CD14-positive monocyte (primary cell): ENCODE measurements around the gene HDAC4. TPM values are rescaled to one million over a fixed set of nuclear protein-coding genes. Genes with fewer than 3 reads are reported as not detected.
A peak's percentile ranks its signal among the peaks of the same experiment; 100 is the strongest.

ENCODE experiments used
- DNase-seq, 3 donors: peaks; one replicate each; pipeline ENCODE4 v3.0.0-alpha.2; 2011 to 2022
- H2AFZ ChIP-seq: 2 replicates; pipeline ENCODE4 v1.6.0; 2012; ENCODE audit warnings: mild to moderate bottlenecking, low read depth, low read length, inconsistent platforms; ENCODE audit not compliant: insufficient read depth, poor library complexity, severe bottlenecking
- H3K27ac ChIP-seq, 2 donors: 1 replicate in 1 of 2; 2 replicates in 1 of 2; pipeline ENCODE4 v1.5.1; 2012 to 2013; ENCODE audit warnings: low read length in 2 of 2, control low read depth in 1 of 2, inconsistent platforms in 1 of 2, low read depth in 1 of 2, mild to moderate bottlenecking in 1 of 2
- H3K27me3 ChIP-seq, 2 donors: one replicate each; pipeline versions ENCODE4 v1.6.0 to v1.6.1; 2011 to 2013; ENCODE audit warnings: low read length in 2 of 2; ENCODE audit not compliant: control insufficient read depth in 2 of 2, insufficient read depth in 2 of 2
- H3K36me3 ChIP-seq, 2 donors: replicated peaks in 1 of 2; 1 replicate in 1 of 2; 2 replicates in 1 of 2; pipeline versions ENCODE4 v1.5.1 to v1.6.1; 2012 to 2013; ENCODE audit warnings: low read length in 2 of 2, control low read depth in 1 of 2, inconsistent platforms in 1 of 2, mild to moderate bottlenecking in 1 of 2; ENCODE audit not compliant: insufficient read depth in 2 of 2, control insufficient read depth in 1 of 2
- H3K4me1 ChIP-seq, 2 donors: 1 replicate in 1 of 2; 2 replicates in 1 of 2; pipeline versions ENCODE4 v1.5.1 to v1.6.1; 2012 to 2013; ENCODE audit warnings: low read length in 2 of 2, control low read depth in 1 of 2, inconsistent platforms in 1 of 2, mild to moderate bottlenecking in 1 of 2, moderate library complexity in 1 of 2; ENCODE audit not compliant: insufficient read depth in 2 of 2, control insufficient read depth in 1 of 2
- H3K4me2 ChIP-seq: replicated peaks from 2 replicates; pipeline ENCODE3; 2012; ENCODE audit warnings: low read length, moderate library complexity, mild to moderate bottlenecking; ENCODE audit not compliant: poor library complexity, severe bottlenecking; ENCODE audit errors: extremely low read depth
- H3K4me3 ChIP-seq, 3 experiments: fragments of 200-600 bp in 1 of 3; sonication (generic) in 1 of 3; replicated peaks in 1 of 3; 1 replicate in 2 of 3; 2 replicates in 1 of 3; pipeline ENCODE4 v1.5.1; 2011 to 2013; ENCODE audit warnings: low read length in 3 of 3, mild to moderate bottlenecking in 3 of 3, control low read depth in 2 of 3, low read depth in 2 of 3, inconsistent platforms in 1 of 3, moderate library complexity in 1 of 3
- H3K79me2 ChIP-seq: 2 replicates; pipeline ENCODE4 v1.6.0; 2012; ENCODE audit warnings: mild to moderate bottlenecking, control low read depth, inconsistent platforms, low read length, moderate library complexity; ENCODE audit not compliant: insufficient read depth
- H3K9ac ChIP-seq: 2 replicates; pipeline ENCODE4 v1.6.0; 2017; ENCODE audit warnings: low read length, mild to moderate bottlenecking; ENCODE audit not compliant: insufficient read depth, poor library complexity, severe bottlenecking
- H3K9me3 ChIP-seq, 2 donors: replicated peaks in 1 of 2; 1 replicate in 1 of 2; 2 replicates in 1 of 2; pipeline versions ENCODE4 v1.5.1 to v1.6.1; 2012 to 2013; ENCODE audit warnings: low read length in 2 of 2, control low read depth in 1 of 2; ENCODE audit not compliant: control insufficient read depth in 1 of 2, insufficient read depth in 1 of 2
- H4K20me1 ChIP-seq: 2 replicates; pipeline ENCODE4 v1.6.0; 2012; ENCODE audit warnings: mild to moderate bottlenecking, low read length, control low read depth, moderate library complexity; ENCODE audit not compliant: insufficient read depth
- H3K27ac Mint-ChIP-seq, 7 donors: one replicate each; pipeline ENCODE4 v1.8.0; 2020; ENCODE audit warnings: mild to moderate bottlenecking in 7 of 7, mixed read lengths in 7 of 7, moderate library complexity in 6 of 7, inconsistent platforms in 2 of 7
- H3K27me3 Mint-ChIP-seq, 3 donors: one replicate each; pipeline ENCODE4 v1.8.0; 2021 to 2022; ENCODE audit warnings: low read depth in 3 of 3, mild to moderate bottlenecking in 3 of 3, mixed read lengths in 3 of 3, moderate library complexity in 3 of 3, inconsistent platforms in 1 of 3
- H3K36me3 Mint-ChIP-seq, 2 donors: one replicate each; pipeline ENCODE4 v1.8.0; 2020; ENCODE audit warnings: mixed read lengths in 2 of 2, inconsistent platforms in 1 of 2, mild to moderate bottlenecking in 1 of 2
- H3K4me1 Mint-ChIP-seq: one replicate; pipeline ENCODE4 v1.8.0; 2020; ENCODE audit warnings: mild to moderate bottlenecking, mixed read lengths
- H3K4me3 Mint-ChIP-seq, 2 donors: one replicate each; pipeline ENCODE4 v1.8.0; 2020; ENCODE audit warnings: mild to moderate bottlenecking in 2 of 2, mixed read lengths in 2 of 2, moderate library complexity in 1 of 2
- H3K9me3 Mint-ChIP-seq, 7 donors: one replicate each; pipeline ENCODE4 v1.8.0; 2020 to 2022; ENCODE audit warnings: mixed read lengths in 7 of 7, mild to moderate bottlenecking in 6 of 7, moderate library complexity in 6 of 7, inconsistent platforms in 2 of 7
- WGBS: methylation state at CpG from one replicate; pipeline ENCODE4 v1.1.5; 2013; ENCODE audit warnings: missing lambda C conversion rate; ENCODE audit not compliant: insufficient coverage; 5-methylcytosine and 5-hydroxymethylcytosine counted together
- intact Hi-C, 2 donors: fragments of 100-400 bp; cut with micrococcal nuclease; formaldehyde crosslinking; loops; one replicate each; pipeline versions ENCODE4 v1.15.0 to v1.15.1; 2023
- polyA plus RNA-seq, 3 donors: library from polyadenylated mRNA; depleted of rRNA in 1 of 3; unstranded in 2 of 3; stranded (reverse) in 1 of 3; fragments of 300-500 nt in 2 of 3; fragments of >200 nt in 1 of 3; fragmentation: Illumina TruSeq in 2 of 3; gene quantifications; 1 replicate in 2 of 3; 2 replicates in 1 of 3; pipeline ENCODE4 v1.2.3, GENCODE V29; 2012 to 2021
- TF ChIP-seq, protein P1 (sequence below): fragments of 200-600 bp; IDR thresholded peaks from one replicate; pipeline ENCODE4 v1.8.0; 2022; ENCODE audit warnings: antibody characterized with exemption, mild to moderate bottlenecking

Gene HDAC4
- polyA plus RNA-seq, 3 donors: 3.3 to 23.0 (median 4.5) TPM

DNA sequence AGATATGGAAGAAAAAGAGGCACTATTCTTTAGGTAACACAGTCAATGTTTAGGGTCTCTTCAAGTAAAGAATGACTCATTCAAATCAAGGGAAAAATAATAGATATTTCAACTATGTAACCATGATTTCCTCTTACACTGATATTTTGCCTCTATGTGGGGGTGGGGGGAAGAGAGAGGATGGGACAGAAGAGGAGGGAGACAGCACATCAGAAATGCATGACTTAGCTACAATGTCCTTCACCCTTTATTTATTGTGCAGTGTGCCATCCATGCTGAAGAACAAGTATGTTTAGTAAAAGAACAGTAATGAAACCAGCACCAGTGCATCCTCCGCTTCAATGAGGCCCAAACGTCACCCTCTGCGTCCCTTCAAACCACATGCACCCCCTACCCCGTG is 204.8 kb downstream of the HDAC4 start:
- H3K27ac Mint-ChIP-seq: peak overlapping the region in 4 of 7 donors; percentile 17 to 83 (median 68)

DNA sequence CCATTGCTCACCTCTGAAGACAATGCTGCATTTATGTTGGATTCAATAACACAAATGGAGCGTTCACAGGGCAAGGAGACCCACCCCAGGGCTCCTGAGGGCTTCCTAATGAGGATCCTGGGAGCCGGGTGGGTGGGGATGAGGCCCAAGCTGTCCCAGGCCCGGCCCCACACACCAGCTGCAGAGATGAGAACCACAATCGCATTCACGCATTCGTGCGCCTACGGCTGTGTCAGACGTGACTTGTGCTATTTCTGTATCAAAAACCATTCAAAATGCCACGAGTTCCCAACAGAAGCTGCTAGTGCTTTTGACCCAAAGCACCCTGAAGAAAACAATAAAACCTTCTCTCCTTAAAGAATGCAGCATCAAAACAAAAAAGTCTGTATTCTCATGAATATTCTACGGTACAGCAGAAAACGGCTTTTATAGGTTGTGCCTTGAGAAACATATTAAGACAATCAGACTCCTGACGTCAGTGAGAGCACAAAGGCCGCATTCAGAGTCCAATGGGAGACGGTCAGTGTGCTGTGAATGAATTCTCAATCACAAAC is 205.4 kb downstream of the HDAC4 start:
- H3K4me3 ChIP-seq: no peak overlapping the region
- H3K36me3 ChIP-seq: peaks cover 39 to 85% of the 10 kb centered on the region in 2 donors
- intact Hi-C loops: no loop called here
- Mint-ChIP-seq H3K27me3 (peaks cover 0 to 3% (median 0%) of the 10 kb centered on the region in 3 donors), H3K36me3 (peaks cover 62 to 85% of the 10 kb centered on the region in 2 donors), H3K4me3 (no peak overlapping the region), H3K9me3 (peaks cover 0 to 3% (median 0%) of the 10 kb centered on the region in 7 donors), H3K27ac (peak overlapping the region in 2 of 7 donors; percentile 17 to 49), H3K4me1 (peaks cover 12% of the 10 kb centered on the region)
- TF ChIP-seq, protein P1, sequence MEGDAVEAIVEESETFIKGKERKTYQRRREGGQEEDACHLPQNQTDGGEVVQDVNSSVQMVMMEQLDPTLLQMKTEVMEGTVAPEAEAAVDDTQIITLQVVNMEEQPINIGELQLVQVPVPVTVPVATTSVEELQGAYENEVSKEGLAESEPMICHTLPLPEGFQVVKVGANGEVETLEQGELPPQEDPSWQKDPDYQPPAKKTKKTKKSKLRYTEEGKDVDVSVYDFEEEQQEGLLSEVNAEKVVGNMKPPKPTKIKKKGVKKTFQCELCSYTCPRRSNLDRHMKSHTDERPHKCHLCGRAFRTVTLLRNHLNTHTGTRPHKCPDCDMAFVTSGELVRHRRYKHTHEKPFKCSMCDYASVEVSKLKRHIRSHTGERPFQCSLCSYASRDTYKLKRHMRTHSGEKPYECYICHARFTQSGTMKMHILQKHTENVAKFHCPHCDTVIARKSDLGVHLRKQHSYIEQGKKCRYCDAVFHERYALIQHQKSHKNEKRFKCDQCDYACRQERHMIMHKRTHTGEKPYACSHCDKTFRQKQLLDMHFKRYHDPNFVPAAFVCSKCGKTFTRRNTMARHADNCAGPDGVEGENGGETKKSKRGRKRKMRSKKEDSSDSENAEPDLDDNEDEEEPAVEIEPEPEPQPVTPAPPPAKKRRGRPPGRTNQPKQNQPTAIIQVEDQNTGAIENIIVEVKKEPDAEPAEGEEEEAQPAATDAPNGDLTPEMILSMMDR: no peak
- H3K79me2 ChIP-seq: peaks cover 100% of the 10 kb centered on the region
- no peak overlapping the region for H2AFZ ChIP-seq
- no peaks in the 10 kb centered on the region for H3K9me3 ChIP-seq
- WGBS: 87% methylated on average over 12 of the region's 15 CpGs
- H3K9ac ChIP-seq: no peak overlapping the region
- DNase-seq: no peak
- H3K4me2 ChIP-seq: no peak overlapping the region
- H3K27ac ChIP-seq: peak overlapping the region in 1 of 2 donors; percentile 55
- no peaks in the 10 kb centered on the region for H3K27me3 ChIP-seq
- peaks cover 5 to 7% of the 10 kb centered on the region in 2 donors for H3K4me1 ChIP-seq
- peaks cover 70% of the 10 kb centered on the region for H4K20me1 ChIP-seq

More for the DNA sequence above, 204.8 kb downstream of the HDAC4 start:
- Histone ChIP-seq H2AFZ (no peak overlapping the region), H3K79me2 (peaks cover 100% of the 10 kb centered on the region), H3K4me3 (no peak overlapping the region), H3K27me3 (no peaks in the 10 kb centered on the region), H3K4me2 (no peak overlapping the region), H3K27ac (peak overlapping the region in 1 of 2 donors; percentile 55), H4K20me1 (peaks cover 70% of the 10 kb centered on the region), H3K4me1 (peaks cover 5 to 7% of the 10 kb centered on the region in 2 donors), H3K36me3 (peaks cover 36 to 85% of the 10 kb centered on the region in 2 donors), H3K9ac (no peak overlapping the region), H3K9me3 (no peaks in the 10 kb centered on the region)
- WGBS: no CpG with 5 or more reads among the region's 4 CpGs
- peaks cover 0 to 3% (median 0%) of the 10 kb centered on the region in 3 donors for H3K27me3 Mint-ChIP-seq
- no peak for DNase-seq
- peaks cover 59 to 85% of the 10 kb centered on the region in 2 donors for H3K36me3 Mint-ChIP-seq
- H3K4me3 Mint-ChIP-seq: no peak overlapping the region
- H3K4me1 Mint-ChIP-seq: peaks cover 16% of the 10 kb centered on the region
- intact Hi-C loops: no loop called here
- TF ChIP-seq, protein P1: no peak
- no peaks in the 10 kb centered on the region for H3K9me3 Mint-ChIP-seq
